HUDEP-2 (cell line): Measurements from ENCODE around the gene PET100.

Source experiments
- DNase-seq, 76 experiments: peaks; one replicate each; lab custom pipeline; 2025; ENCODE audit not compliant: unreplicated experiment in 76 of 76; lab: John Stamatoyannopoulos, UW

The PET100 gene

GRCh38 chr19:7629347-7630054 lies at the start of gene PET100, which contains the start of gene XAB2:
TSS of gene PET100 (plus strand) at chr19:7629793. CDS start at chr19:7629834, 41 bp downstream.
TSS of gene XAB2 (minus strand) at chr19:7629545. CDS start at chr19:7629527, 18 bp downstream.
- peak; percentile 77 to 100 (median 98) for DNase-seq

GRCh38 chr19:7582446-7582845 lies 47.1 kb upstream of the PET100 start:
- DNase-seq: no peak

GRCh38 chr19:7589822-7590221 lies 39.8 kb upstream of the PET100 start:
- no peak for DNase-seq

GRCh38 chr19:7590256-7590655 lies 39.3 kb upstream of the PET100 start:
- DNase-seq: no peak

GRCh38 chr19:7595466-7596133 lies 34.0 kb upstream of the PET100 start, which contains the start of gene CAMSAP3:
TSS of gene CAMSAP3 (plus strand) at chr19:7595863. CDS start at chr19:7596003, 140 bp downstream.
- no peak for DNase-seq

- no peak for DNase-seq
Observed at GRCh38 chr19:7596211-7596937, 33.2 kb upstream of the PET100 start.

GRCh38 chr19:7597689-7598088 lies 31.9 kb upstream of the PET100 start:
- DNase-seq: no peak

GRCh38 chr19:7598180-7598579 lies 31.4 kb upstream of the PET100 start:
- DNase-seq: no peak

GRCh38 chr19:7600721-7601120 lies 28.9 kb upstream of the PET100 start:
- DNase-seq: no peak

GRCh38 chr19:7602240-7602934 lies 27.2 kb upstream of the PET100 start:
- DNase-seq: no peak

GRCh38 chr19:7602935-7603497 lies 26.6 kb upstream of the PET100 start:
- DNase-seq: no peak

GRCh38 chr19:7603919-7604318 lies 25.7 kb upstream of the PET100 start:
- DNase-seq: peak in 24 of 76 experiments; percentile 9 to 66 (median 28)

GRCh38 chr19:7605490-7606222 lies 23.9 kb upstream of the PET100 start:
- DNase-seq: peak in 71 of 76 experiments; percentile 16 to 86 (median 66)

GRCh38 chr19:7606289-7606688 lies 23.3 kb upstream of the PET100 start:
- DNase-seq: no peak

GRCh38 chr19:7607212-7607873 lies 22.2 kb upstream of the PET100 start:
- no peak for DNase-seq

- DNase-seq: no peak
Observed at GRCh38 chr19:7607874-7608560, 21.6 kb upstream of the PET100 start.

GRCh38 chr19:7610491-7611240 lies 18.9 kb upstream of the PET100 start:
- DNase-seq: no peak
